ENCODE results near the gene ROR1.

ROR1 gene

GRCh38 chr1:63773815-63774616, at the start of gene ROR1:
Gene ROR1, plus strand, starts transcription at chr1:63774017.
- TF ChIP-seq CTCF (IDR thresholded peaks at IDR 0.05) = no peak
- H3K9me3 ChIP-seq = no peaks in the 10 kb centered on the region
- peak within 1 kb of the TSS in 1 of 2 experiments; percentile 41 for H3K4me3 ChIP-seq (ENCODE audit: low read depth in 1 of 2, low read length in 1 of 2)
- H3K27me3 ChIP-seq = peaks cover 86% of the 10 kb centered on the region
- H3K4me1 ChIP-seq (ENCODE audit: control insufficient read depth in 1 of 2, insufficient read depth in 1 of 2, low read depth in 1 of 2, low read length in 1 of 2) = peaks cover 5 to 15% of the 10 kb centered on the region in 2 experiments
- H3K27ac ChIP-seq = no peak within 1 kb of the TSS
- H3K36me3 ChIP-seq = no peaks in the 10 kb centered on the region

GRCh38 chr1:63724375-63724899, 49.4 kb upstream of the ROR1 start:
- Histone ChIP-seq H3K4me3 (ENCODE audit: low read depth in 1 of 2, low read length in 1 of 2) (no peak overlapping the region), H3K36me3 (no peaks in the 10 kb centered on the region), H3K27ac (no peak overlapping the region), H3K9me3 (no peaks in the 10 kb centered on the region), H3K27me3 (peaks cover 13% of the 10 kb centered on the region), H3K4me1 (ENCODE audit: control insufficient read depth in 1 of 2, insufficient read depth in 1 of 2, low read depth in 1 of 2, low read length in 1 of 2) (no peaks in the 10 kb centered on the region)
- TF ChIP-seq CTCF (IDR thresholded peaks at IDR 0.05) = no peak

GRCh38 chr1:63728611-63729226, 45.1 kb upstream of the ROR1 start:
- Histone ChIP-seq H3K4me1 (ENCODE audit: control insufficient read depth in 1 of 2, insufficient read depth in 1 of 2, low read depth in 1 of 2, low read length in 1 of 2) (no peaks in the 10 kb centered on the region), H3K9me3 (no peaks in the 10 kb centered on the region), H3K36me3 (no peaks in the 10 kb centered on the region), H3K27ac (no peak overlapping the region), H3K27me3 (no peaks in the 10 kb centered on the region), H3K4me3 (ENCODE audit: low read depth in 1 of 2, low read length in 1 of 2) (no peak overlapping the region)
- TF ChIP-seq CTCF (IDR thresholded peaks at IDR 0.05) = no peak

GRCh38 chr1:63729227-63729620, 44.6 kb upstream of the ROR1 start:
- Histone ChIP-seq H3K36me3 (no peaks in the 10 kb centered on the region), H3K27ac (no peak overlapping the region), H3K4me1 (ENCODE audit: control insufficient read depth in 1 of 2, insufficient read depth in 1 of 2, low read depth in 1 of 2, low read length in 1 of 2) (no peaks in the 10 kb centered on the region), H3K27me3 (no peaks in the 10 kb centered on the region), H3K9me3 (no peaks in the 10 kb centered on the region), H3K4me3 (ENCODE audit: low read depth in 1 of 2, low read length in 1 of 2) (no peak overlapping the region)
- no peak for TF ChIP-seq CTCF (IDR thresholded peaks at IDR 0.05)

GRCh38 chr1:63730211-63730610, 43.6 kb upstream of the ROR1 start:
- Histone ChIP-seq H3K9me3 (no peaks in the 10 kb centered on the region), H3K4me1 (ENCODE audit: control insufficient read depth in 1 of 2, insufficient read depth in 1 of 2, low read depth in 1 of 2, low read length in 1 of 2) (no peaks in the 10 kb centered on the region), H3K27me3 (no peaks in the 10 kb centered on the region), H3K4me3 (ENCODE audit: low read depth in 1 of 2, low read length in 1 of 2) (no peak overlapping the region), H3K27ac (no peak overlapping the region), H3K36me3 (no peaks in the 10 kb centered on the region)
- no peak for TF ChIP-seq CTCF (IDR thresholded peaks at IDR 0.05)

All from neutrophil (primary cell).